GM23338 (cell line): ENCODE data around the gene SRR. TPM values are rescaled to one million over a fixed set of nuclear protein-coding genes. Genes with fewer than 3 reads are reported as not detected.

ENCODE experiments used
- ATAC-seq: fragments of 200-7000 bp; cut with Tn5 transposase; 3 replicates; pipeline ENCODE4 v1.9.1; 2020
- DNase-seq: peaks from one replicate; pipeline ENCODE4 v3.0.0-alpha.2; 2015; ENCODE audit warnings: low spot score
- H2AFZ ChIP-seq: fragments of 200-600 bp; sonication (generic); 2 replicates; pipeline ENCODE4 v1.8.0; 2016; ENCODE audit warnings: antibody characterized with exemption, mild to moderate bottlenecking, moderate library complexity
- H3F3A ChIP-seq: fragments of 200-600 bp; sonication (generic); replicated peaks from 2 replicates; pipeline ENCODE4 v1.8.0; 2017; ENCODE audit warnings: antibody characterized with exemption, mixed run types, low read depth
- H3K27ac ChIP-seq: fragments of 200-600 bp; sonication (generic); 2 replicates; pipeline ENCODE4 v1.6.1; 2016; ENCODE audit warnings: low read depth
- H3K27me3 ChIP-seq: fragments of 200-600 bp; sonication (generic); 2 replicates; pipeline ENCODE4 v1.8.0; 2016; ENCODE audit warnings: mild to moderate bottlenecking, mixed run types, moderate library complexity; ENCODE audit not compliant: insufficient read depth
- H3K36me3 ChIP-seq: fragments of 200-600 bp; sonication (generic); 2 replicates; pipeline ENCODE4 v1.8.0; 2016; ENCODE audit warnings: mild to moderate bottlenecking; ENCODE audit not compliant: insufficient read depth
- H3K4me1 ChIP-seq: fragments of 200-600 bp; sonication (generic); 2 replicates; pipeline ENCODE4 v1.8.0; 2016; ENCODE audit warnings: mild to moderate bottlenecking, moderate library complexity; ENCODE audit not compliant: insufficient read depth
- H3K4me2 ChIP-seq: fragments of 200-600 bp; sonication (generic); 2 replicates; pipeline ENCODE4 v1.7.1; 2017; ENCODE audit warnings: mixed run types
- H3K4me3 ChIP-seq: fragments of 200-600 bp; sonication (generic); 2 replicates; pipeline ENCODE4 v1.6.1; 2016; ENCODE audit warnings: mixed run types
- H3K79me2 ChIP-seq: fragments of 200-600 bp; sonication (generic); replicated peaks from 2 replicates; pipeline ENCODE4 v1.8.0; 2017; ENCODE audit warnings: mild to moderate bottlenecking; ENCODE audit not compliant: insufficient read depth
- H3K9me2 ChIP-seq: fragments of 200-600 bp; sonication (generic); 2 replicates; pipeline ENCODE4 v1.8.0; 2017; ENCODE audit not compliant: insufficient read depth
- H4K20me1 ChIP-seq: fragments of 200-600 bp; sonication (generic); replicated peaks from 2 replicates; pipeline ENCODE4 v1.8.0; 2017; ENCODE audit warnings: mild to moderate bottlenecking; ENCODE audit not compliant: insufficient read depth
- H3K27ac Mint-ChIP-seq: 2 replicates; pipeline ENCODE4 v1.8.0; 2020; ENCODE audit warnings: inconsistent platforms, mild to moderate bottlenecking, moderate library complexity, mixed read lengths
- H3K27me3 Mint-ChIP-seq: 3 replicates; pipeline ENCODE4 v1.8.0; 2022; ENCODE audit warnings: low read depth, mild to moderate bottlenecking, moderate library complexity, mixed read lengths, inconsistent platforms; ENCODE audit not compliant: insufficient read depth, poor library complexity
- H3K36me3 Mint-ChIP-seq: 3 replicates; pipeline ENCODE4 v1.8.0; 2021; ENCODE audit warnings: low read depth, mild to moderate bottlenecking, inconsistent platforms, moderate library complexity, mixed read lengths
- H3K4me1 Mint-ChIP-seq: 3 replicates; pipeline ENCODE4 v1.8.0; 2020; ENCODE audit warnings: mild to moderate bottlenecking, inconsistent platforms, mixed read lengths
- H3K4me3 Mint-ChIP-seq: 3 replicates; pipeline ENCODE4 v1.8.0; 2021; ENCODE audit warnings: moderate library complexity, mild to moderate bottlenecking, inconsistent platforms, mixed read lengths
- H3K9me3 Mint-ChIP-seq: 3 replicates; pipeline ENCODE4 v1.8.0; 2020; ENCODE audit warnings: moderate library complexity, mild to moderate bottlenecking, inconsistent platforms, mixed read lengths
- CREB1 ChIP-seq: fragments of 250-450 bp; sonication (Bioruptor Pico); IDR thresholded peaks from 2 replicates; pipeline ENCODE4 v1.5.0; 2020; ENCODE audit warnings: low read depth, mild to moderate bottlenecking, moderate library complexity
- EZH2 ChIP-seq: fragments of 200-600 bp; sonication (generic); IDR thresholded peaks from one replicate; pipeline ENCODE4 v1.8.0; 2017; ENCODE audit warnings: antibody characterized with exemption, mild to moderate bottlenecking, low read depth; ENCODE audit not compliant: unreplicated experiment
- EZH2phosphoT487 ChIP-seq: fragments of 200-600 bp; sonication (generic); IDR thresholded peaks from one replicate; pipeline ENCODE4 v1.8.1; 2018; ENCODE audit warnings: antibody characterized with exemption; ENCODE audit not compliant: unreplicated experiment
- JUNB ChIP-seq: IDR thresholded peaks from one replicate; pipeline ENCODE4 v1.6.1; 2016; ENCODE audit warnings: antibody characterized with exemption; ENCODE audit not compliant: unreplicated experiment
- NANOG ChIP-seq: IDR thresholded peaks from 2 replicates; pipeline ENCODE4 v1.6.1; 2016; ENCODE audit warnings: antibody characterized with exemption, borderline replicate concordance
- POLR2AphosphoS5 ChIP-seq: IDR thresholded peaks from 2 replicates; pipeline ENCODE4 v1.6.1; 2016; ENCODE audit warnings: antibody characterized with exemption, low read depth
- STAT1 ChIP-seq: IDR thresholded peaks from one replicate; pipeline ENCODE4 v1.6.1; 2016; ENCODE audit warnings: antibody characterized with exemption; ENCODE audit not compliant: unreplicated experiment
- ZNF114 ChIP-seq: fragments of 250-450 bp; sonication (Bioruptor Pico); IDR thresholded peaks from 2 replicates; pipeline ENCODE4 v1.5.0; 2020; ENCODE audit warnings: mild to moderate bottlenecking, moderate library complexity
- ZNF331 ChIP-seq: fragments of 250-450 bp; sonication (Bioruptor Pico); IDR thresholded peaks from 2 replicates; pipeline ENCODE4 v1.5.0; 2020; ENCODE audit warnings: low read depth, mild to moderate bottlenecking, moderate library complexity
- polyA plus RNA-seq: library from polyadenylated mRNA; unstranded; fragments of >200 nt; fragmentation: Nextera tagmentation; extraction: Ambion mirVana; gene quantifications from 2 replicates; pipeline ENCODE4 v1.2.1, GENCODE V29; 2016
- total RNA-seq: library from RNA; depleted of rRNA; stranded (reverse); fragments of >200 nt; shearing (Covaris generic); gene quantifications from 2 replicates; pipeline ENCODE4 v1.2.3, GENCODE V29; 2014
- TF ChIP-seq, protein P1 (sequence below): fragments of 250-450 bp; sonication (Bioruptor Pico); IDR thresholded peaks from 2 replicates; pipeline ENCODE4 v1.5.0; 2020; ENCODE audit warnings: mild to moderate bottlenecking, moderate library complexity
- TF ChIP-seq, protein P2 (sequence below): IDR thresholded peaks from one replicate; pipeline ENCODE4 v1.6.1; 2018; ENCODE audit warnings: antibody characterized with exemption; ENCODE audit not compliant: unreplicated experiment
- TF ChIP-seq, protein P3 (sequence below), 2 experiments: fragments of 200-600 bp in 1 of 2; sonication (generic) in 1 of 2; conservative IDR thresholded peaks; 2 replicates each; pipeline versions ENCODE4 v1.5.1 to v1.6.1; 2016 to 2017; ENCODE audit warnings: antibody characterized with exemption in 2 of 2, low read depth in 2 of 2, mild to moderate bottlenecking in 2 of 2, moderate library complexity in 1 of 2
- TF ChIP-seq, protein P4 (sequence below): IDR thresholded peaks from 2 replicates; pipeline ENCODE4 v1.6.1; 2016; ENCODE audit warnings: antibody characterized with exemption

Gene SRR
- total and polyA plus RNA-seq, 2 experiments from 2014 or later, result 2.8 to 5.4 TPM

DNA sequence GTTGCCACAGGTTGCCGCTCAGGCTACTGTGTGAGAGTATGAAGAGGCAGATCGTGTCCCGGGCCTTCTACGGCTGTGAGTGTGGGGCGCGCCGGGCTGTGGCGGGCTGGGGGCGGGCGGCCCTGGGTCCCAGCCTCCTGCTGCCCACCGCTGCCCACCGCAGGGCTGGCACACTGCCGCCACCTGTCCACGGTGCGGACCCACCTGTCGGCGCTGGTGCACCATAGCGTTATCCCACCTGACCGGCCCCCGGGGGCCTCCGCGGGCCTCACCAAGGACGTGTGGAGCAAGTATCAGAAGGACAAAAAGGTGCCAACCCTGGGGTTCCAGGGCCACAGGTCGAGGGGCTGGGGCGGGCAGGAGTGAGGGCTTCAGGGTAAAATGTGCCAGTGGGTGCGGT is 68.4 kb downstream of the SRR start:
- Mint-ChIP-seq H3K4me1 (peaks cover 18% of the 10 kb centered on the region), H3K27me3 (peaks cover 21% of the 10 kb centered on the region), H3K27ac (no peak overlapping the region), H3K4me3 (no peak overlapping the region), H3K9me3 (no peaks in the 10 kb centered on the region), H3K36me3 (peaks cover 23% of the 10 kb centered on the region)
- H3K4me2 ChIP-seq, result no peak overlapping the region
- no peak overlapping the region for H3K4me3 ChIP-seq
- no peaks in the 10 kb centered on the region; the same call in 1 of the 2 replicates for H3K4me1 ChIP-seq
- TF ChIP-seq ZNF331 (CRISPR knock-in tag) (no peak), EZH2phosphoT487 (no peak), CREB1 (CRISPR knock-in tag) (no peak), ZNF114 (CRISPR knock-in tag) (no peak), EZH2 (no peak), POLR2AphosphoS5 (no peak), NANOG (no peak), JUNB (no peak), STAT1 (no peak)
- TF ChIP-seq, protein P1, sequence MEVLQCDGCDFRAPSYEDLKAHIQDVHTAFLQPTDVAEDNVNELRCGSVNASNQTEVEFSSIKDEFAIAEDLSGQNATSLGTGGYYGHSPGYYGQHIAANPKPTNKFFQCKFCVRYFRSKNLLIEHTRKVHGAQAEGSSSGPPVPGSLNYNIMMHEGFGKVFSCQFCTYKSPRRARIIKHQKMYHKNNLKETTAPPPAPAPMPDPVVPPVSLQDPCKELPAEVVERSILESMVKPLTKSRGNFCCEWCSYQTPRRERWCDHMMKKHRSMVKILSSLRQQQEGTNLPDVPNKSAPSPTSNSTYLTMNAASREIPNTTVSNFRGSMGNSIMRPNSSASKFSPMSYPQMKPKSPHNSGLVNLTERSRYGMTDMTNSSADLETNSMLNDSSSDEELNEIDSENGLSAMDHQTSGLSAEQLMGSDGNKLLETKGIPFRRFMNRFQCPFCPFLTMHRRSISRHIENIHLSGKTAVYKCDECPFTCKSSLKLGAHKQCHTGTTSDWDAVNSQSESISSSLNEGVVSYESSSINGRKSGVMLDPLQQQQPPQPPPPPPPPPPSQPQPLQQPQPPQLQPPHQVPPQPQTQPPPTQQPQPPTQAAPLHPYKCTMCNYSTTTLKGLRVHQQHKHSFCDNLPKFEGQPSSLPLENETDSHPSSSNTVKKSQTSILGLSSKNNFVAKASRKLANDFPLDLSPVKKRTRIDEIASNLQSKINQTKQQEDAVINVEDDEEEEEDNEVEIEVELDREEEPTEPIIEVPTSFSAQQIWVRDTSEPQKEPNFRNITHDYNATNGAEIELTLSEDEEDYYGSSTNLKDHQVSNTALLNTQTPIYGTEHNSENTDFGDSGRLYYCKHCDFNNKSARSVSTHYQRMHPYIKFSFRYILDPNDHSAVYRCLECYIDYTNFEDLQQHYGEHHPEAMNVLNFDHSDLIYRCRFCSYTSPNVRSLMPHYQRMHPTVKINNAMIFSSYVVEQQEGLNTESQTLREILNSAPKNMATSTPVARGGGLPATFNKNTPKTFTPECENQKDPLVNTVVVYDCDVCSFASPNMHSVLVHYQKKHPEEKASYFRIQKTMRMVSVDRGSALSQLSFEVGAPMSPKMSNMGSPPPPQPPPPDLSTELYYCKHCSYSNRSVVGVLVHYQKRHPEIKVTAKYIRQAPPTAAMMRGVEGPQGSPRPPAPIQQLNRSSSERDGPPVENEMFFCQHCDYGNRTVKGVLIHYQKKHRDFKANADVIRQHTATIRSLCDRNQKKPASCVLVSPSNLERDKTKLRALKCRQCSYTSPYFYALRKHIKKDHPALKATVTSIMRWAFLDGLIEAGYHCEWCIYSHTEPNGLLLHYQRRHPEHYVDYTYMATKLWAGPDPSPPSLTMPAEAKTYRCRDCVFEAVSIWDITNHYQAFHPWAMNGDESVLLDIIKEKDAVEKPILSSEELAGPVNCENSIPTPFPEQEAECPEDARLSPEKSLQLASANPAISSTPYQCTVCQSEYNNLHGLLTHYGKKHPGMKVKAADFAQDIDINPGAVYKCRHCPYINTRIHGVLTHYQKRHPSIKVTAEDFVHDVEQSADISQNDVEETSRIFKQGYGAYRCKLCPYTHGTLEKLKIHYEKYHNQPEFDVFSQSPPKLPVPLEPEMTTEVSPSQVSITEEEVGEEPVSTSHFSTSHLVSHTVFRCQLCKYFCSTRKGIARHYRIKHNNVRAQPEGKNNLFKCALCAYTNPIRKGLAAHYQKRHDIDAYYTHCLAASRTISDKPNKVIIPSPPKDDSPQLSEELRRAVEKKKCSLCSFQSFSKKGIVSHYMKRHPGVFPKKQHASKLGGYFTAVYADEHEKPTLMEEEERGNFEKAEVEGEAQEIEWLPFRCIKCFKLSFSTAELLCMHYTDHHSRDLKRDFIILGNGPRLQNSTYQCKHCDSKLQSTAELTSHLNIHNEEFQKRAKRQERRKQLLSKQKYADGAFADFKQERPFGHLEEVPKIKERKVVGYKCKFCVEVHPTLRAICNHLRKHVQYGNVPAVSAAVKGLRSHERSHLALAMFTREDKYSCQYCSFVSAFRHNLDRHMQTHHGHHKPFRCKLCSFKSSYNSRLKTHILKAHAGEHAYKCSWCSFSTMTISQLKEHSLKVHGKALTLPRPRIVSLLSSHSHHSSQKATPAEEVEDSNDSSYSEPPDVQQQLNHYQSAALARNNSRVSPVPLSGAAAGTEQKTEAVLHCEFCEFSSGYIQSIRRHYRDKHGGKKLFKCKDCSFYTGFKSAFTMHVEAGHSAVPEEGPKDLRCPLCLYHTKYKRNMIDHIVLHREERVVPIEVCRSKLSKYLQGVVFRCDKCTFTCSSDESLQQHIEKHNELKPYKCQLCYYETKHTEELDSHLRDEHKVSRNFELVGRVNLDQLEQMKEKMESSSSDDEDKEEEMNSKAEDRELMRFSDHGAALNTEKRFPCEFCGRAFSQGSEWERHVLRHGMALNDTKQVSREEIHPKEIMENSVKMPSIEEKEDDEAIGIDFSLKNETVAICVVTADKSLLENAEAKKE (CRISPR knock-in tag), result no peak
- TF ChIP-seq, protein P2, sequence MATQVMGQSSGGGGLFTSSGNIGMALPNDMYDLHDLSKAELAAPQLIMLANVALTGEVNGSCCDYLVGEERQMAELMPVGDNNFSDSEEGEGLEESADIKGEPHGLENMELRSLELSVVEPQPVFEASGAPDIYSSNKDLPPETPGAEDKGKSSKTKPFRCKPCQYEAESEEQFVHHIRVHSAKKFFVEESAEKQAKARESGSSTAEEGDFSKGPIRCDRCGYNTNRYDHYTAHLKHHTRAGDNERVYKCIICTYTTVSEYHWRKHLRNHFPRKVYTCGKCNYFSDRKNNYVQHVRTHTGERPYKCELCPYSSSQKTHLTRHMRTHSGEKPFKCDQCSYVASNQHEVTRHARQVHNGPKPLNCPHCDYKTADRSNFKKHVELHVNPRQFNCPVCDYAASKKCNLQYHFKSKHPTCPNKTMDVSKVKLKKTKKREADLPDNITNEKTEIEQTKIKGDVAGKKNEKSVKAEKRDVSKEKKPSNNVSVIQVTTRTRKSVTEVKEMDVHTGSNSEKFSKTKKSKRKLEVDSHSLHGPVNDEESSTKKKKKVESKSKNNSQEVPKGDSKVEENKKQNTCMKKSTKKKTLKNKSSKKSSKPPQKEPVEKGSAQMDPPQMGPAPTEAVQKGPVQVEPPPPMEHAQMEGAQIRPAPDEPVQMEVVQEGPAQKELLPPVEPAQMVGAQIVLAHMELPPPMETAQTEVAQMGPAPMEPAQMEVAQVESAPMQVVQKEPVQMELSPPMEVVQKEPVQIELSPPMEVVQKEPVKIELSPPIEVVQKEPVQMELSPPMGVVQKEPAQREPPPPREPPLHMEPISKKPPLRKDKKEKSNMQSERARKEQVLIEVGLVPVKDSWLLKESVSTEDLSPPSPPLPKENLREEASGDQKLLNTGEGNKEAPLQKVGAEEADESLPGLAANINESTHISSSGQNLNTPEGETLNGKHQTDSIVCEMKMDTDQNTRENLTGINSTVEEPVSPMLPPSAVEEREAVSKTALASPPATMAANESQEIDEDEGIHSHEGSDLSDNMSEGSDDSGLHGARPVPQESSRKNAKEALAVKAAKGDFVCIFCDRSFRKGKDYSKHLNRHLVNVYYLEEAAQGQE, result no peak
- TF ChIP-seq, protein P3, sequence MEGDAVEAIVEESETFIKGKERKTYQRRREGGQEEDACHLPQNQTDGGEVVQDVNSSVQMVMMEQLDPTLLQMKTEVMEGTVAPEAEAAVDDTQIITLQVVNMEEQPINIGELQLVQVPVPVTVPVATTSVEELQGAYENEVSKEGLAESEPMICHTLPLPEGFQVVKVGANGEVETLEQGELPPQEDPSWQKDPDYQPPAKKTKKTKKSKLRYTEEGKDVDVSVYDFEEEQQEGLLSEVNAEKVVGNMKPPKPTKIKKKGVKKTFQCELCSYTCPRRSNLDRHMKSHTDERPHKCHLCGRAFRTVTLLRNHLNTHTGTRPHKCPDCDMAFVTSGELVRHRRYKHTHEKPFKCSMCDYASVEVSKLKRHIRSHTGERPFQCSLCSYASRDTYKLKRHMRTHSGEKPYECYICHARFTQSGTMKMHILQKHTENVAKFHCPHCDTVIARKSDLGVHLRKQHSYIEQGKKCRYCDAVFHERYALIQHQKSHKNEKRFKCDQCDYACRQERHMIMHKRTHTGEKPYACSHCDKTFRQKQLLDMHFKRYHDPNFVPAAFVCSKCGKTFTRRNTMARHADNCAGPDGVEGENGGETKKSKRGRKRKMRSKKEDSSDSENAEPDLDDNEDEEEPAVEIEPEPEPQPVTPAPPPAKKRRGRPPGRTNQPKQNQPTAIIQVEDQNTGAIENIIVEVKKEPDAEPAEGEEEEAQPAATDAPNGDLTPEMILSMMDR (conservative IDR thresholded peaks at IDR 0.05; ENCODE audit: low read depth in 2 of 2), result no peak
- TF ChIP-seq, protein P4, sequence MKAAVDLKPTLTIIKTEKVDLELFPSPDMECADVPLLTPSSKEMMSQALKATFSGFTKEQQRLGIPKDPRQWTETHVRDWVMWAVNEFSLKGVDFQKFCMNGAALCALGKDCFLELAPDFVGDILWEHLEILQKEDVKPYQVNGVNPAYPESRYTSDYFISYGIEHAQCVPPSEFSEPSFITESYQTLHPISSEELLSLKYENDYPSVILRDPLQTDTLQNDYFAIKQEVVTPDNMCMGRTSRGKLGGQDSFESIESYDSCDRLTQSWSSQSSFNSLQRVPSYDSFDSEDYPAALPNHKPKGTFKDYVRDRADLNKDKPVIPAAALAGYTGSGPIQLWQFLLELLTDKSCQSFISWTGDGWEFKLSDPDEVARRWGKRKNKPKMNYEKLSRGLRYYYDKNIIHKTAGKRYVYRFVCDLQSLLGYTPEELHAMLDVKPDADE, result no peak
- 0 out of 2 replicates have a peak, but pooled peaks cover 3% of the 10 kb centered on the region for H3F3A ChIP-seq
- no peaks in the 10 kb centered on the region for H3K27me3 ChIP-seq
- H2AFZ ChIP-seq, result no peak overlapping the region
- DNase-seq (no peak), ATAC-seq (no peak)
- no peaks in the 10 kb centered on the region; the same call in none of the 2 replicates for H4K20me1 ChIP-seq
- no peaks in the 10 kb centered on the region for H3K79me2 ChIP-seq
- H3K27ac ChIP-seq, result no peak overlapping the region
- no peaks in the 10 kb centered on the region for H3K36me3 ChIP-seq
- no peaks in the 10 kb centered on the region for H3K9me2 ChIP-seq
